A673 (cell line): ENCODE results near the gene INAFM2. TPM values are rescaled to one million over a fixed set of nuclear protein-coding genes. Genes with fewer than 3 reads are reported as not detected.

Experiments
- BruUV-seq: library from RNA; stranded (reverse); fragments of 400-500 nt; replicated peaks from 2 replicates; lab custom pipeline; 2021; lab: Mats Ljungman, UMichigan
- CTCF ChIA-PET: fragments of 300-600 bp; sonication (Branson Sonifier 250); formaldehyde crosslinking; loops from one replicate; lab custom pipeline; 2022; ENCODE audit warnings: antibody characterized with exemption; lab: Charles Lee
- POLR2A ChIA-PET: fragments of 300-600 bp; sonication (Branson Sonifier 250); formaldehyde crosslinking; loops from one replicate; lab custom pipeline; 2022; ENCODE audit warnings: antibody characterized with exemption; ENCODE audit not compliant: low non-redundant PET; lab: Charles Lee
- DNase-seq: peaks from one replicate; pipeline ENCODE4 v3.0.0-alpha.2; 2015; ENCODE audit warnings: low spot score
- H3K27ac ChIP-seq: fragments of 200-600 bp; sonication (generic); 2 replicates; pipeline ENCODE4 v1.5.1; 2016; ENCODE audit warnings: mixed run types, low read depth, mild to moderate bottlenecking, mixed read lengths, antibody characterized with exemption, low read length; ENCODE audit not compliant: poor library complexity, severe bottlenecking
- H3K27me3 ChIP-seq: fragments of 200-600 bp; sonication (generic); replicated peaks from 2 replicates; pipeline ENCODE4 v1.6.1; 2017; ENCODE audit warnings: mixed run types, low read depth, mild to moderate bottlenecking, mixed read lengths, antibody characterized with exemption, low read length; ENCODE audit not compliant: insufficient read depth, poor library complexity
- H3K36me3 ChIP-seq: fragments of 200-600 bp; sonication (generic); 2 replicates; pipeline ENCODE4 v1.6.1; 2016; ENCODE audit warnings: mixed run types, mild to moderate bottlenecking, mixed read lengths, antibody characterized with exemption, low read length; ENCODE audit not compliant: insufficient read depth, poor library complexity, severe bottlenecking
- H3K4me1 ChIP-seq: fragments of 200-600 bp; sonication (generic); 2 replicates; pipeline ENCODE4 v1.6.1; 2017; ENCODE audit warnings: mixed run types, mild to moderate bottlenecking, mixed read lengths, antibody characterized with exemption, low read length; ENCODE audit not compliant: insufficient read depth, poor library complexity, severe bottlenecking
- H3K4me3 ChIP-seq: fragments of 200-600 bp; sonication (generic); 2 replicates; pipeline ENCODE4 v1.5.1; 2016; ENCODE audit warnings: low read depth, mixed run types, mild to moderate bottlenecking, mixed read lengths, low read length; ENCODE audit not compliant: poor library complexity, severe bottlenecking
- H3K9me3 ChIP-seq: fragments of 200-600 bp; sonication (generic); 2 replicates; pipeline ENCODE4 v1.6.1; 2016; ENCODE audit warnings: mixed run types, low read depth, mild to moderate bottlenecking, mixed read lengths, antibody characterized with exemption, low read length; ENCODE audit not compliant: poor library complexity, severe bottlenecking
- CTCF ChIP-seq: fragments of 300-800, 200-600 bp; sonication (generic); conservative IDR thresholded peaks from 2 replicates; pipeline ENCODE4 v1.5.1; 2017; ENCODE audit warnings: low read depth, mild to moderate bottlenecking, antibody characterized with exemption, low read length, moderate library complexity, mixed read lengths
- EZH2 ChIP-seq: fragments of 200-600 bp; sonication (generic); IDR thresholded peaks from 2 replicates; pipeline ENCODE4 v1.6.1; 2017; ENCODE audit warnings: borderline replicate concordance, low read depth, mild to moderate bottlenecking, mixed read lengths, antibody characterized with exemption, low read length; ENCODE audit not compliant: poor library complexity, severe bottlenecking
- intact Hi-C: fragments of 100-400 bp; cut with micrococcal nuclease; formaldehyde crosslinking; loops from one replicate; pipeline ENCODE4 v1.10.0; 2022; ENCODE audit not compliant: unreplicated experiment
- total RNA-seq: library from RNA; stranded (reverse); gene quantifications from 2 replicates; pipeline ENCODE4 v1.2.3, GENCODE V29; 2021

The INAFM2 gene
- total RNA-seq, 1 experiment from 2014 or later: 14.5 TPM

GRCh38 chr15:40275523-40275922 is 48.0 kb upstream of the INAFM2 start:
- intact Hi-C loops: loop anchor here (2.0 to 10.0 kb wide), 5 partner anchors 59 to 1571 kb away; no protein-coding TSS in a partner anchor
- H3K27me3 ChIP-seq: no peaks in the 10 kb centered on the region
- no peaks in the 10 kb centered on the region for H3K36me3 ChIP-seq
- peaks cover 34% of the 10 kb centered on the region for H3K4me1 ChIP-seq
- no peak for DNase-seq
- H3K27ac ChIP-seq: no peak overlapping the region
- no peak overlapping the region for H3K4me3 ChIP-seq
- TF ChIP-seq EZH2: no peak
- TF ChIP-seq CTCF: no peak
- POLR2A ChIA-PET: no interaction called here
- no peaks in the 10 kb centered on the region for H3K9me3 ChIP-seq
- BruUV-seq: no TSS peak
- CTCF ChIA-PET: interaction anchor here (1.8 kb wide), 1 partner anchor 230 kb away, joined by 9 read pairs; no protein-coding TSS in a partner anchor

- POLR2A ChIA-PET: no interaction called here
- TF ChIP-seq EZH2 (no peak), CTCF (no peak)
- BruUV-seq: no TSS peak
- CTCF ChIA-PET: no interaction called here
- no peaks in the 10 kb centered on the region for H3K36me3 ChIP-seq
- no peaks in the 10 kb centered on the region for H3K9me3 ChIP-seq
- no peak for DNase-seq
- intact Hi-C loops: loop anchor here (2.0 to 10.0 kb wide), 5 partner anchors 59 to 1571 kb away; no protein-coding TSS in a partner anchor
- no peak overlapping the region for H3K27ac ChIP-seq
- H3K4me3 ChIP-seq: no peak overlapping the region
- peaks cover 38% of the 10 kb centered on the region for H3K4me1 ChIP-seq
- H3K27me3 ChIP-seq: no peaks in the 10 kb centered on the region
These were observed 47.5 kb upstream of the INAFM2 start for GRCh38 chr15:40275954-40276353.

GRCh38 chr15:40276927-40277326 is 46.6 kb upstream of the INAFM2 start:
- no peak overlapping the region for H3K4me3 ChIP-seq
- DNase-seq: no peak
- no peak overlapping the region for H3K27ac ChIP-seq
- no peaks in the 10 kb centered on the region for H3K27me3 ChIP-seq
- no peaks in the 10 kb centered on the region for H3K9me3 ChIP-seq
- BruUV-seq: no TSS peak
- peaks cover 38% of the 10 kb centered on the region for H3K4me1 ChIP-seq
- no peak for TF ChIP-seq EZH2
- no peak for TF ChIP-seq CTCF
- ChIA-PET CTCF (interaction anchor here (0.5 kb wide), 1 partner anchor 368 kb away, joined by 3 read pairs; no protein-coding TSS in a partner anchor), POLR2A (no interaction called here)
- intact Hi-C loops: loop anchor here (5.0 to 10.0 kb wide), 4 partner anchors 392 to 1572 kb away; no protein-coding TSS in a partner anchor
- no peaks in the 10 kb centered on the region for H3K36me3 ChIP-seq
